KOPT-K1 (cell line): ENCODE results near the gene FOXRED1.
"Not testable (repeated sequence)": the region's sequence is repeated elsewhere in the genome, so short reads cannot be mapped to it uniquely, and the experiment has no call there.

Source experiments
- H3K27ac ChIP-seq: fragments of 200-600 bp; sonication (generic); 2 replicates; pipeline ENCODE4 v1.5.1; 2016; ENCODE audit warnings: antibody characterized with exemption, mild to moderate bottlenecking, low read depth, low read length; ENCODE audit not compliant: poor library complexity, severe bottlenecking
- H3K36me3 ChIP-seq: fragments of 200-600 bp; sonication (generic); 2 replicates; pipeline ENCODE4 v1.5.1; 2017; ENCODE audit warnings: antibody characterized with exemption, mild to moderate bottlenecking, low read length, moderate library complexity; ENCODE audit not compliant: insufficient read depth
- H3K9me3 ChIP-seq: fragments of 200-600 bp; sonication (generic); 2 replicates; pipeline ENCODE4 v1.5.1; 2017; ENCODE audit warnings: antibody characterized with exemption, low read length, mild to moderate bottlenecking; ENCODE audit not compliant: insufficient read depth, poor library complexity, severe bottlenecking

Gene FOXRED1

DNA sequence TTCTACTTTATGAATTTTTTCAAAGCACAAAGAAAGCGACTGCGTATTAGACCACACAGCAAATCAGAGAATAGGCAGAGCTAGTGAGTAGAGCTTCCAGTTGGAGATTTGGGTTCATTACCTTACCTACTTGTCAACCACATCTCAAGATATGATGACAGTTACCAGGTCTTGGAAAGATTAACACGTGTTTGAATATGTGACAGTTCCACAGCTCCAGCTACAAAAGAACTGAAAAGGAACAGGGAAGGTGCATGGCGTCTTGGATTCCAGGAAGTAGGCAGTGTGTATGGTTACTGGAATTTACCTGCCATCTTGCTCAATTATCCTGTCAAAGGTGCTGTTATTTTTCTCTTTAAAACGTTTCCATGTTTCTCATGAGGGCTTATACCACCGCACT is 19.3 kb downstream of the FOXRED1 start:
- no peaks in the 10 kb centered on the region for H3K9me3 ChIP-seq
- H3K27ac ChIP-seq: no peak overlapping the region
- peaks cover 7% of the 10 kb centered on the region; the same call in 1 of the 2 replicates for H3K36me3 ChIP-seq

DNA sequence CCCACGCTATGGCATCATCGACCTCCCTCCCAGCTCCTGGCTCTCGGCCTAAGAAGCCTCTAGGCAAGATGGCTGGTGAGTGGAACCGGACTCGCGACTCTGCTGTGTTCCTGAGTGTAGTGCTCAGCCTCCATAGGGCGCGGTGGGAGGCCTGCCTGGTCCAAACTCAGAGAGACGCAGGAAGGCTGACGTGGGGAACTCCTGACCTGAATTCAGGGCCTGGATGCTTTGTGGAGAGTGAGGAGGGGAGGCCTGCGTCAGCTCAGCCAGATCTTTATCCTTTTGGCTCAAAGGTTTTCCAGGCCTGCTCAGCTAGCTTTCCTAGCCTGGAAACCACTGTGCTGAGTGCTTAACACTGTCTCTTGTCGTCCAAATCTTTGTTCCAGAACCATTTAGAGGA is 21.9 kb downstream of the FOXRED1 start:
- Histone ChIP-seq H3K27ac (no peak overlapping the region), H3K9me3 (no peaks in the 10 kb centered on the region), H3K36me3 (peaks cover 18% of the 10 kb centered on the region; the same call in 1 of the 2 replicates)

DNA sequence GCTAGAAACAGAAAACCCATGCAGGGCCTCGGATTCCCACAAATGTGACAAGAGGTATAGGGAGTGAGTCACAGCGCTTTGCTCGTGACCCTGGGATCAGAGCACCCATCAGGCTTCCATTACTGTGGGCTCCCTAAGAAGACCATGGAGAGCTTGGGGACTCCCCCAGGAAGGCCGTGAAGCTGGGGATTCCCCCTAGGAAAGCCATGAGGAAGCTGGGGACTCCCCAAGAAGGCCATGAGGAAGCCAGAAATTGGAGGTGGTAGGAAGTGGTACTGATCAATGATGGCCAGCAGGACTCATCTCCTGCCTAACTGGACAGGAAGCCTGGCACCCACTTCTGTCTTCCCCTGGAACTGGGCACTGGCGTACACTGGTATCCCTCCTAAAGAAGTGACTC is 24.8 kb downstream of the FOXRED1 start:
- H3K27ac ChIP-seq: no peak overlapping the region
- H3K36me3 ChIP-seq: peaks cover 22% of the 10 kb centered on the region; the same call in 1 of the 2 replicates
- H3K9me3 ChIP-seq: no peaks in the 10 kb centered on the region

DNA sequence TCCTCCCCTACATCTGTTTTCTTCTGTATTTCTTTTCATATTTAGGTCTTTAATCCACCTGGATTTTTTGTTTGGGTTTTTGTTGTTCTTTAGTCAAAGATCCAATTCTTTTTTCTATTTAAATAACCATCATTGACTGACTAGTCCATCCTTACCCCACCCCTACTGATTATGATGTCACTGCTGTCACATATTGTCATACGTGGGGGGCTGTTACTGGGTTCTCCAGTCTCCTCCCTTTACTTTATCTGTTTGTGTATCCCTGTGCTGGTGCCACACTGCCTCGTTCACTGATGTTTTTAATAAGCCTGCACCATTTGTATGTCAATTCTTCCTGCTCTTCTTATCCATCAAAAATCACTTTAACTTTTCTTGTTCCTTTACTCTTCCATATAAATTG is 28.1 kb downstream of the FOXRED1 start:
- H3K9me3 ChIP-seq: no peaks in the 10 kb centered on the region
- peaks cover 32% of the 10 kb centered on the region; the same call in 1 of the 2 replicates for H3K36me3 ChIP-seq
- no peak overlapping the region for H3K27ac ChIP-seq

DNA sequence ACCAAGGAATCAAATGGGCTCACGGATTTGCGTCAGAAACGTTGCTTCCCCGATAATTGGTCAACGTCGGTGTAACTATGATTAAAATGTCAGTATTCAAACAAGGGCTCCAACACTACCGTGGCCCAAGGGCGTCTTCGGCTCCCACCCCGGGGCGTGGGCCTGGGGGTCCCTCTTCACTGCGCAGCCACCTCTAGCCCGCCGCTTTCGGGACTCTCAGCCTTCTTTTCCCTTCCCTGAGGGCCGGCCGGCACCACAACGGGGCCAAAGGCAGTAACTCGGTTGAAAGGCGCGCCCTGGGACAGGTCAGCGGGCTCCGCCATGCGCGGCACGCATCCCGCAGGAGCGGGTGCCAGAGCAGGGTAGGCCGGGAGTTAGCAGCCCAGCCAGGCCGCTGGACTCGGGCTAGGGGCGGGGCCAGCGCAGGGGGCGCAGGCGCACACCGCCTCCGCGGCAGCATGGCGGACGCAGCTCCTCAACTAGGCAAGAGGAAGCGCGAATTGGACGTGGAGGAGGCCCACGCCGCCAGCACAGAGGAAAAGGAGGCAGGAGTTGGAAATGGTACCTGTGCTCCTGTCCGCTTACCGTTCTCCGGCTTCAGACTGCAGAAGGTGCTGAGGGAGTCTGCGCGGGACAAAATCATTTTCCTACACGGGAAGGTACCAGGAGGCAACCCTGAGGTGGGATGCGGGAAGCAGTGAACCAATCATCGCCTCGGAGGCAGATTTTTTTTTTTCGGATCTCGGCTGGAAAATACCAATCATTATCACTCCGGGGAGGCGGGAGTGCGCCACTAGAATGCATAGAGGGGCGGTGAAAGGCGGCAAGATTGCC is 34.9 kb downstream of the FOXRED1 start, which contains the start of gene DCPS:
DCPS (plus strand) TSS at position 438 of the 834 bp plus-strand sequence; CDS start at position 459, 21 bp downstream.
- Histone ChIP-seq H3K27ac (peak within 1 kb of the TSS; percentile 89), H3K9me3 (no peaks in the 10 kb centered on the region), H3K36me3 (peaks cover 19% of the 10 kb centered on the region; the same call in 1 of the 2 replicates)

DNA sequence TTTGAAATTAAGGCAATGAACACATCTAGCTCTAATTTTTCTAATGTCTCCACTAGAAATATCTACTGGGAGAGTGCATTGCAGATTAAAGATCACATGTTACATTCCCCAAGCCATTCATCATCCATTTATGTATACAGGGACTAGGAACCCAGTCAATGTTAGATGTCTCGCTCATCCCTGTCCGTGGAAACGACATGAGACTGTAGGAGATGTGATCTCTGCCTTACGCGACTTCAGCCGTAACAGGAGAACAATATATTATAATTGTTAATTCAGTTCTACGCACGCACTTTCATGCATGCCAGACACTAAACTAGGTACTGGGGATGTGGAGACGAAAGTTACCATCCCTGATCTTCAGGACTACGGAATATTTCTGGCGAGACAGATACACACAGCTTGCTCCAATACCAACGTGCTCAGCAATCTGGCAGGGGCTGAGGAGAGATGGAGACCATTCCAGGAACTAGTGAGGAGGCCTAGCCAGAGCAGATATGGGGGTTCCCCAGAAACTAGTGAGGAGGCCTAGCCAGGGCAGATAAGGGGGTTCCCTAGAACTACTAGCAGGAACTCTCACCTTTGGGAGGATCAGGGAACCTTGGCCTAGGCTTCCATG is 35.6 kb downstream of the FOXRED1 start:
- peak overlapping the region; percentile 89 for H3K27ac ChIP-seq
- no peaks in the 10 kb centered on the region for H3K9me3 ChIP-seq
- H3K36me3 ChIP-seq: peaks cover 15% of the 10 kb centered on the region; the same call in 1 of the 2 replicates

DNA sequence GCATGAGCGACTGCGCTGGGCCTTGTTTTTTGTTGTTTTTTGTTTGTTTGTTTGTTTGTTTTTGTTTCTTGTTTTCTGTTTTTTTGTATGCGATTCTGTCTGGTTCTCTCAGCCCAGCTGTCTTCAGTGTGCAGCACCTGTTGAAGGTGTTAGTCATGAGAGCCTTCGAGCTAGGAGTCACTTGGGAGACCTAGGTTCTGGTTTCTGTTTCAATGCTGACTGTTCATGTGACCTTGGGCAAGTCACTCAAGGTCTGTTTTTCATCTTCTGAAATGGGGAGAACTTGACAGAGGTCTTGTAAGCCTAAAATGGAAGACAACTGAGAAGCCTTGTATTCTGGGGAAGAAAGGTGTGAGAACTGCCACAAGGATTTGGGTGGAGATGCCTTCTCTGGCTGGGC is 36.7 kb downstream of the FOXRED1 start:
- Histone ChIP-seq H3K36me3 (peaks cover 17% of the 10 kb centered on the region; the same call in 1 of the 2 replicates), H3K9me3 (no peaks in the 10 kb centered on the region), H3K27ac (no peak overlapping the region)

DNA sequence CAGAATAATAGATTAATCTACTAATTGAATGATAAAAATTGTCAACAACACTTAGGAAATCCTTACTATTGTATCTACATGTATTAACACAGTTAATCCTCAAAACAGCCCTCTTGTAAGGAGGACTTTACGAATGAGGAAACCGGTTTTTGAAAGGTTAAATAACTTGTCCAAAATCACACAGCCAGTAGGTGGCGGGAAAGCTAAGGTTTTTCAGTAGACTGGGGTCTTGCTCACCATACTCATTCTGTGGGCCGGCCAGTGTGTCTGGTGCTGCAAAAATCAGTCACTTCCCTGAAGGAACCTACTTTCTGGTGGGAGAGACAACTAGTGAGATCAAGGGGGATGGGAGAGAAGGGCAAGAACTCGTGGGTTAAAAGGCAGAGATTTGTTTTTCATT is 38.8 kb downstream of the FOXRED1 start:
- H3K9me3 ChIP-seq: no peaks in the 10 kb centered on the region

DNA sequence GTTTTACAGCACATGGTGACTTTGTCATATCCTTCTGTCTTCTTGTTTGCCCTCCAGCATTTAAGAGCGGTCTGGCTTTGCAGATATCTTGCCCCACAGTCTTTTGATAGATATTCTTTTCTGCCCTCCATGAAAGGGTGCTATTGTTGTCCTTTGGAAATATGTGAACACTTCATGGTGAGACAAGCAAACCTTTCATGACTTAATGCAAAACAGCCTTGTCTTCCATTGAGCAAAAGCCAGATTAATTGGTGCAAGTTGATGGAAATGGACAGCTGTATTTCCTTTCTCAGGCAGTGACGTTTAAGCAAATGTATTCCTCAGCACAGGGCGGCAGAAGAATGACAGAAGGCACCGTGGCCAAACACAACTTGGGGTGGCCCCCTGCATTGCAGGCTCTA is 39.3 kb downstream of the FOXRED1 start:
- Histone ChIP-seq H3K27ac (no peak overlapping the region), H3K9me3 (no peaks in the 10 kb centered on the region), H3K36me3 (peaks cover 32% of the 10 kb centered on the region; the same call in 1 of the 2 replicates)

More for the DNA sequence above, 38.8 kb downstream of the FOXRED1 start:
- no peak overlapping the region for H3K27ac ChIP-seq
- peaks cover 28% of the 10 kb centered on the region; the same call in 1 of the 2 replicates for H3K36me3 ChIP-seq

DNA sequence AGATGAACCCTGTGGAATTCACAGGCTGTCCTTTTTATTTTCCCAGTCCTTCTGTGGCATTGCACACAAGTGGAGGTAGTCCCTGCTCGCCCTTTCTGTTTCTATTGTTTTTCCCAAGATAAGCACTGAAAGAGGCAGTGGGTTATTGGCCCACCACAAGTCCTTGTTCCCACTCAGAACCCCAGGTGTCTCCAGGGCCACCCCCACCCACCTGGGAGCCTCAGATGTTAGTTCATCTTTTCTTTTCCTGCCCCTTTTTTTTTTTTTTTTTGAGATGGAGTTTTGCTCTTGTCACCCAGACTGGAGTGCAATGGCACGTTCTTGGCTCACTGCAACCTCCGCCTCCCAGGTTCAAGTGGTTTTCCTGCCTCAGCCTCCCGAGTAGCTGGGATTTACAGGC is 39.8 kb downstream of the FOXRED1 start:
- H3K9me3 ChIP-seq, H3K27ac ChIP-seq: not testable (repeated sequence)
- peaks cover 32% of the 10 kb centered on the region; the same call in 1 of the 2 replicates for H3K36me3 ChIP-seq

DNA sequence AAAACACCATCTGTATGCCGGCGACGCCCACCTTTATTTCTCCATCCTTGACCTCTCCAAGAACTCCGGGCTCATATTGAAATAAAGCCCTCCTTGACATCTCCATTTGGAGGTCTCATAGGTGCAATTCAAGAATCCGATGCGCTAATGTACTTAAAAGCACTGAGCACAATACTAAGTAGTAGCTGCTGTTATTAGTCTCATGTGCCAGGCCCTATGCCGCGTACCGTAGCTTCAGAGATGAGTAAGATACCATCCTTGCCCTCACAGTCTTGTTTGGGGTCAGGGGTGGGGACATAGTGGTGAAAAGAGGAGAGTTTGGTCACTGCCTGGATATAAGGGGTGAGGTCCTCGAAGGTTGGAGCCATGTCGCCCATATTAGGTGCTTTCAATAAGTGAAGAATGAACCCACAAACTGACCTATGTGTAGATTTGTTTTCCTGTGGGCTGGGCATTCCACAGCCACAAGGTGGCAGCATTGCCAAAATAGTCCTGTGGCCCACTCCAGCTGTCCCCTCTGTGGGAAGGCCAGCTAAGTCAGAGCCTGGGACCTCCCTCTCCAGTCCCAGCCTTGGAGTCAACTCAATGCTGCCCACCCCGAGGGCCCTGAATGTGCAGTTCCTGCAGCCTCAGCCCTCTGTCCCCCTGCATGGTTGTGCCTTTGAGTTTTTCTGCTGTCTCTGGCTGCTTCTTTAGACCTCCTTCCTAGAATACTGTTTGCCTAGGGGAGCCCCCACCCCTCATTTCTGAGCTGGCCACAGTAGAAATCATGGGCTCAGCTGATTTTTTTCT is 41.4 kb downstream of the FOXRED1 start:
- no peak overlapping the region for H3K27ac ChIP-seq
- H3K36me3 ChIP-seq: peaks cover 37% of the 10 kb centered on the region; the same call in 1 of the 2 replicates
- no peaks in the 10 kb centered on the region for H3K9me3 ChIP-seq

DNA sequence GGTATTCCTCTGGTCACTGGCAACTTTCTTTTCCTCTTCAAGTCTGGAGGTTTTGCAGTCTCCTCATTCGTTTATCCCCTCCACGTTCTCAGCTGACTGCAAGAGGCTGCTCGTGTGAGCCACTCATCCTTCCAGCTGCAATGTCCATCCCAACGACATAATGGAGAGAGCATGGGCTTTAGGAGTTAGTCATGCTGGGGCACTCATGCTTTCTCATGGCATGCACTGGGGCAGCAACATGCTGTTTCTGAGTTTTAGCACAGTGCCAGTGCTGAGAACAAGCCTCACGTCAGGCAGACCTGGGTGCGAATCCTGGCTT is 42.0 kb downstream of the FOXRED1 start:
- H3K36me3 ChIP-seq: peaks cover 37% of the 10 kb centered on the region; the same call in 1 of the 2 replicates
- H3K9me3 ChIP-seq: peaks cover 2% of the 10 kb centered on the region
- H3K27ac ChIP-seq: no peak overlapping the region

DNA sequence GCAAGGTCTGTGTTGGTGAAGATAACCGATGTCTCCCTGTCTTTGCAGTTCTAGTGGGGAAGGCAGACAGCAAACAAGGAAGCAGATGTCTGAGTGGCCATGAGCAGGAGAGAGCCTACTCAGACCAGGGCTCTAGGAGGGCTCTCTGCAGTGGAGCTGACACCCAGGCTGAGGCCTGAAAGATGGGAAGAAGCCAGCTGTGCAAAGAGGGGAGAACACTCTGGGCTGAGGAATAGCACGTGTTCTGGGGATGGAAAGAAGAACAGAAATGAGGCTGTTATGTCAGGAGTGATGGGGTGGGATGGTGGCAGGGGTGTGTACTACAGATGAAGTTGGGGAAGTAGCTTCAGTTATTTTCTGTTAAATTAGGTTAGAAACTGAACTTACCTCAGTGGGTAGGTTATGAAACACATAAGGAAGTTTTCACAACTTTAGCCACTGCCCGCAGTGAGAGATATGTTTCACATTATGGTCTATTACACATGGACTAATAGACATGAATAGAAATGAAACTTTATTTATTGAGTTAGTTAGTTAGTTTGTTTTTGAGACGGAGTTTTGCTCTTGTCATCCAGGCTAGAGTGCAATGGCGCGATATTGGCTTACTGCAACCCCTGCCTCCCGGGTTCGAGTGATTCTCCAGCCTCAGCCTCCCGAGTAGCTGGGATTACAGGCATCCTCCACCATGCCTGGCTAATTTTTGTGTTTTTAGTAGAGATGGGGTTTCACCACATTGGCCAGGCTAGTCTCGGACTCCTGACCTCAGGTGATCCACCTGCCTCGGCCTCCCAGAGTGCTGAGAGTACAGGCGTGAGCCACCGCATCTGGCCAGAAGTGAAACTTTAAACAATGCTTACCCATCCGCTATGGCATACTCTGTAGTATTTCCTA is 42.7 kb downstream of the FOXRED1 start:
- Histone ChIP-seq H3K9me3 (peaks cover 5% of the 10 kb centered on the region), H3K27ac (no peak overlapping the region), H3K36me3 (peaks cover 34% of the 10 kb centered on the region; the same call in 1 of the 2 replicates)

DNA sequence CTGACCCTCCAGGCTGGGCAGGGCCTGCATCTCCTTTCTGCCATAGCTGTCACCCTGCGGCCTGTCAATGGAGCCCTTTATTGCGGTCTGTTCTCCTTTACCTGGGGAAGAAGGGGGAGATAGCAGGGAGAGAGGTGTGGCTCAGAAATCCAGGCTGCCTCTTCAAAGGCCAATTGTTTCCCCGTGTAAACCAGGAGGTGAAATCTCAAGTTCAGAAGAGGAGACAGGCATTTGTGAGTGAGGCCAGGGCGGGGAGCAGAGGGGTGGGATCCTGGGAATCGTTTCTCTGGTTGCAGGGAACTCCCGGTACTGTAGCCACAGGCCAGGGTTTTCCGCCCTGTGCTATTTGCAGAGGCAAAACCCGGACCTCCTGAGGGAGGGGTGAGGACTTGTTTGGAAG is 44.0 kb downstream of the FOXRED1 start:
- Histone ChIP-seq H3K27ac (no peak overlapping the region), H3K36me3 (peaks cover 27% of the 10 kb centered on the region; the same call in 1 of the 2 replicates), H3K9me3 (peaks cover 5% of the 10 kb centered on the region)
